ENCODE data around the gene TRIM72. TPM values are rescaled to one million over a fixed set of nuclear protein-coding genes. Genes with fewer than 3 reads are reported as not detected.

Gene TRIM72
- total RNA-seq, 1 experiment from 2014 or later: 1.2 TPM

DNA sequence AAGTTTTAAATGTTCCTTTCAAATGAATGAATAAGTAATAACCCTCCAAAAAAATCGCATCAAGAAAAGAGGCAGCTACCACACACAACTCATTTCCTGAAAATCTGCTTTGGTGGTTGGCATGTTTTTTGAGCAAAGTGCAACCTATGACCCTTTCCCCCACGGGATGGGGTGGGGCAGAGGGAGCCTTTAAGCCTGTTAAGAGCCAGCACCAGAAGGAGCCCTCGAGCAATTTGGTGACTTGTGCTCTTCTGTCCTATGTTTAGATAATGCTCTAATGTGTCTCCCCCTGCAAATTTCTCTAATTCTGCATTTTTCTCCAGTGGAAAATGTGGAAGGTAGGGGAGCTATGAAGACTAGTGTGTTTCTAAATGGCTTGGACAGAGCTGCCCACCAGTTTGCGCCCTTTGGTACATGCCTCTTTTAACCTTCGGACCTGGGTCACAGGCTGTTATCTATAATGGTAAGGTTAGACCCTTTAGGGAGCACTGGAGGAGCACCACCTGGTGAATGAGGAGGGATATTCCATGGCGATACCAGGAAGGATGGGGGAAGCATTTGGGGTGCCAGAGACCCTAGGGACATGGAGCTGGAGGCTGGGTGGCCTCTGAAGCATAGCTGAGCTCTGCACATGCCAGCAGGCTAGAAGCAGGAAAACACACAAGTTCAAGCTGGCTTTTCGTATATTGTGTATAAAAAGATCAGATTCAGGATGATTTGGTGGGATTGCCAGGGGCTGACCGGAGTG is 12.9 kb upstream of the TRIM72 start:
- TF ChIP-seq, protein P1, sequence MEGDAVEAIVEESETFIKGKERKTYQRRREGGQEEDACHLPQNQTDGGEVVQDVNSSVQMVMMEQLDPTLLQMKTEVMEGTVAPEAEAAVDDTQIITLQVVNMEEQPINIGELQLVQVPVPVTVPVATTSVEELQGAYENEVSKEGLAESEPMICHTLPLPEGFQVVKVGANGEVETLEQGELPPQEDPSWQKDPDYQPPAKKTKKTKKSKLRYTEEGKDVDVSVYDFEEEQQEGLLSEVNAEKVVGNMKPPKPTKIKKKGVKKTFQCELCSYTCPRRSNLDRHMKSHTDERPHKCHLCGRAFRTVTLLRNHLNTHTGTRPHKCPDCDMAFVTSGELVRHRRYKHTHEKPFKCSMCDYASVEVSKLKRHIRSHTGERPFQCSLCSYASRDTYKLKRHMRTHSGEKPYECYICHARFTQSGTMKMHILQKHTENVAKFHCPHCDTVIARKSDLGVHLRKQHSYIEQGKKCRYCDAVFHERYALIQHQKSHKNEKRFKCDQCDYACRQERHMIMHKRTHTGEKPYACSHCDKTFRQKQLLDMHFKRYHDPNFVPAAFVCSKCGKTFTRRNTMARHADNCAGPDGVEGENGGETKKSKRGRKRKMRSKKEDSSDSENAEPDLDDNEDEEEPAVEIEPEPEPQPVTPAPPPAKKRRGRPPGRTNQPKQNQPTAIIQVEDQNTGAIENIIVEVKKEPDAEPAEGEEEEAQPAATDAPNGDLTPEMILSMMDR (conservative IDR thresholded peaks at IDR 0.05): no peak
- Histone ChIP-seq H3T11ph (ENCODE audit: low read length) (no peak overlapping the region), H3K27ac (ENCODE audit: insufficient read length, low read depth, low read length) (no peak overlapping the region)

More for the DNA sequence above, 12.9 kb upstream of the TRIM72 start:
- H3K27me3 ChIP-seq (ENCODE audit: insufficient read depth, low read length): no peaks in the 10 kb centered on the region
- no peak overlapping the region for H3K9ac ChIP-seq (ENCODE audit: extremely low read depth, insufficient read length, low read length)
- H3K23me2 ChIP-seq (ENCODE audit: insufficient read length, low read depth, low read length, poor library complexity, severe bottlenecking): peaks cover 15% of the 10 kb centered on the region
- H2BK120ac ChIP-seq (ENCODE audit: low read depth, low read length, poor library complexity, severe bottlenecking): no peak overlapping the region
- Mint-ChIP-seq H3K27me3 (ENCODE audit: low read depth) (peaks cover 13% of the 10 kb centered on the region), H3K4me3 (peak overlapping the region; percentile 80), H3K27ac (peak overlapping the region in 1 of 3 experiments; percentile 96; a peak in 2 of 7 replicates), H3K9me3 (no peaks in the 10 kb centered on the region; a peak in 1 of 5 replicates), H3K36me3 (ENCODE audit: insufficient read depth in 1 of 3, low read depth in 3 of 3) (peaks cover 5 to 33% (median 16%) of the 10 kb centered on the region in 3 experiments; a peak in 6 of 7 replicates), H3K4me1 (peaks cover 16 to 19% of the 10 kb centered on the region in 2 experiments)
- no peak overlapping the region for H2AK5ac ChIP-seq (ENCODE audit: insufficient read length, low read length)
- H3K4me2 ChIP-seq (ENCODE audit: insufficient read depth, insufficient read length, low read length): peak overlapping the region; percentile 77
- H3K4me1 ChIP-seq (ENCODE audit: insufficient read depth, low read length): no peaks in the 10 kb centered on the region; the same call in 1 of the 2 replicates
- H2BK12ac ChIP-seq (ENCODE audit: insufficient read length, low read depth, low read length): no peak overlapping the region
- no peak overlapping the region for H3K14ac ChIP-seq (ENCODE audit: insufficient read depth, low read length)
- no peak overlapping the region for H2BK5ac ChIP-seq (ENCODE audit: insufficient read length, low read length)
- H3K9me3 ChIP-seq (ENCODE audit: control insufficient read depth, low read depth, low read length): no peaks in the 10 kb centered on the region
- no peak overlapping the region for H4K91ac ChIP-seq (ENCODE audit: insufficient read length, low read depth, low read length)
- no peaks in the 10 kb centered on the region for H3K79me1 ChIP-seq (ENCODE audit: insufficient read depth, low read depth, low read length, poor library complexity, severe bottlenecking)
- no CpG with 5 or more reads among the region's 8 CpGs for WGBS (ENCODE audit: extremely low coverage, insufficient read length, low lambda C conversion rate)
- H3K4ac ChIP-seq (ENCODE audit: low read depth, low read length): no peak overlapping the region
- H4K20me1 ChIP-seq (ENCODE audit: control insufficient read depth, insufficient read depth, insufficient read length): no peaks in the 10 kb centered on the region
- no peak overlapping the region for H3K18ac ChIP-seq (ENCODE audit: insufficient read length, low read depth, low read length)
- H2BK20ac ChIP-seq (ENCODE audit: low read depth, low read length, poor library complexity, severe bottlenecking): no peak overlapping the region
- no peak overlapping the region for H4K8ac ChIP-seq (replicated peaks; ENCODE audit: insufficient read length, low read depth, low read length)
- no peak overlapping the region for H4K5ac ChIP-seq (ENCODE audit: insufficient read length, low read depth, low read length)
- H3K56ac ChIP-seq (ENCODE audit: insufficient read length, low read depth, low read length): no peak overlapping the region
- H3K79me2 ChIP-seq (ENCODE audit: insufficient read depth, low read length): no peaks in the 10 kb centered on the region
- no peak overlapping the region for H3K23ac ChIP-seq (ENCODE audit: insufficient read length, low read depth, low read length)
- no peak for DNase-seq
- no peak overlapping the region for H2BK15ac ChIP-seq (ENCODE audit: low read depth, low read length)
- no peak overlapping the region for H2AFZ ChIP-seq (ENCODE audit: low read length)
